ENCODE results near the gene ENGASE. TPM values are rescaled to one million over a fixed set of nuclear protein-coding genes. Genes with fewer than 3 reads are reported as not detected.

ENGASE gene
- total RNA-seq, 4 donors from 2014 or later: 10.4 to 23.7 (median 19.1) TPM

DNA sequence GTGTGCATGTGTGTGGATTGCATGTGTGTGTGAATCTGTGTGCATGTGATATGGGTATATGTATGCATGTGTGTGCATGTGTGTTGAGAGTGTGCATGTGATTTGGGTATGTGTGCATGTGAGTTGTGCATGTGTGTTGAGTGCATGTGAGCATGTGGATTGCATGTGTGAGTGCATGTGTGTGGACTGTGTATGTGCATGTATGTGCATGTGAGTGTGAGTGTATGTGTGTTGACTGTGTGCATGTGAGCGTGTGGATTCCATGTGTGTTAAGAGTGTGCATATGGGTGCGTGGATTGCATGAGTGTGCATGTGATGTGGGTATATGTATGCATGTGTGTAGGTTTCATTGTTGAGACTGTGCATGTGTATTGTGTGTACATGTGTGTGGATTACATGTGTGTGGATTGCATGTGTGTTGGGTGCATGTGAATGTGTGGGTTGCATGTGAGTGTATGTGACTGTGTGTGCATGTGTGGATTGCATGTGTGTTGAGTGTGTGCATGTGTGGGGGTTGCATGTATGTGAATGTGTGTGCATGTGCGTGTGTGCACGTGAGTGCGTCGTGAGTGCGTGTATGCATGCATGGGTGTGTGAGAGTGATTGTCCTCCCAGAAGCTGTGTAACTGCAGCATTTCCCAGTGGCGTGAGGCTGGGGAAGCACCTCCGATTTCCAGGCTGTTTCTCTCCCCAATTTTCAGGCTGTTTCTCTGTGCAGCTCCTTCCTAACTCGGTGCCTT lies 31.3 kb upstream of the ENGASE start:
- H3K4me1 ChIP-seq: peaks cover 20 to 45% (median 32%) of the 10 kb centered on the region in 4 donors
- no peak for TF ChIP-seq POLR2A (IDR thresholded peaks at IDR 0.05; ENCODE audit: low read depth)
- TF ChIP-seq EP300 (IDR thresholded peaks at IDR 0.05): no peak
- no peak for TF ChIP-seq POLR2AphosphoS5 (IDR thresholded peaks at IDR 0.05)
- no peak for TF ChIP-seq CTCF (IDR thresholded peaks at IDR 0.05)
- intact Hi-C loops (cut with DNase I): no loop called here
- no peak overlapping the region for H3K4me3 ChIP-seq
- no peak for DNase-seq (ENCODE audit: extremely low spot score)
- 76% methylated on average over 10 of the region's 10 CpGs for WGBS
- H3K9me3 ChIP-seq: no peaks in the 10 kb centered on the region
- H3K27ac ChIP-seq (replicated peaks in 1 of 4): no peak overlapping the region
- no peaks in the 10 kb centered on the region for H3K27me3 ChIP-seq
- H3K36me3 ChIP-seq: peaks cover 0 to 26% (median 17%) of the 10 kb centered on the region in 4 donors

GRCh38 chr17:79043931-79044320 lies 30.7 kb upstream of the ENGASE start:
- TF ChIP-seq POLR2AphosphoS5 (IDR thresholded peaks at IDR 0.05) (no peak), EP300 (IDR thresholded peaks at IDR 0.05) (no peak), CTCF (IDR thresholded peaks at IDR 0.05) (no peak), POLR2A (IDR thresholded peaks at IDR 0.05; ENCODE audit: low read depth) (no peak)
- Histone ChIP-seq H3K4me1 (peaks cover 24 to 44% (median 30%) of the 10 kb centered on the region in 4 donors), H3K4me3 (no peak overlapping the region), H3K9me3 (no peaks in the 10 kb centered on the region), H3K36me3 (peaks cover 0 to 32% (median 23%) of the 10 kb centered on the region in 4 donors), H3K27ac (replicated peaks in 1 of 4) (no peak overlapping the region), H3K27me3 (no peaks in the 10 kb centered on the region)
- 62% methylated on average over 8 of the region's 12 CpGs for WGBS
- DNase-seq (ENCODE audit: extremely low spot score): no peak
- intact Hi-C loops (cut with DNase I): no loop called here

DNA sequence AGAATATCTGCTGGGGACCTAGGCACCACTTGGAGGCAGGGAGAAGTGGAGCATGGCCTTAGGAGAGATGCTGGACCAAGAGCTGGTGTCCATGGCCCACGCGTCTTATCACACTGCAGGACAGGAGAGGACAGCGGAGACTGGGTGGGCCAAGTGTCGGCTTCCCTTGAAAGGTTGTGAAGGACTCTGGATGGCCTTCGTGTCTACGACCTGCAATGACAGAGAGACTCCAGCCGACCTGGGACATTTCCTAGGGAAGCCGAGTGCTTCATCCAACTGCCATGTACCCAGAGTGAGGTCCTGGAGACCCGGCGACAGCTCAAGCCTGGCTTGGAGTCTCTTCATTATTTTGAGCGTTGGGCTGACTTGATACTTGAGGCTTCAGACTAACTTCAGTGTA lies 30.2 kb upstream of the ENGASE start:
- Histone ChIP-seq H3K4me1 (peaks cover 24 to 42% (median 29%) of the 10 kb centered on the region in 4 donors), H3K4me3 (no peak overlapping the region), H3K9me3 (no peaks in the 10 kb centered on the region), H3K27ac (replicated peaks in 1 of 4) (no peak overlapping the region), H3K36me3 (peaks cover 0 to 37% (median 28%) of the 10 kb centered on the region in 4 donors), H3K27me3 (no peaks in the 10 kb centered on the region)
- no peak for TF ChIP-seq CTCF (IDR thresholded peaks at IDR 0.05)
- no peak for TF ChIP-seq POLR2A (IDR thresholded peaks at IDR 0.05; ENCODE audit: low read depth)
- TF ChIP-seq EP300 (IDR thresholded peaks at IDR 0.05): no peak
- no peak for TF ChIP-seq POLR2AphosphoS5 (IDR thresholded peaks at IDR 0.05)
- intact Hi-C loops (cut with DNase I): no loop called here
- 97% methylated on average over 7 of the region's 11 CpGs for whole genome bisulfite sequencing
- DNase-seq (ENCODE audit: extremely low spot score): no peak

DNA sequence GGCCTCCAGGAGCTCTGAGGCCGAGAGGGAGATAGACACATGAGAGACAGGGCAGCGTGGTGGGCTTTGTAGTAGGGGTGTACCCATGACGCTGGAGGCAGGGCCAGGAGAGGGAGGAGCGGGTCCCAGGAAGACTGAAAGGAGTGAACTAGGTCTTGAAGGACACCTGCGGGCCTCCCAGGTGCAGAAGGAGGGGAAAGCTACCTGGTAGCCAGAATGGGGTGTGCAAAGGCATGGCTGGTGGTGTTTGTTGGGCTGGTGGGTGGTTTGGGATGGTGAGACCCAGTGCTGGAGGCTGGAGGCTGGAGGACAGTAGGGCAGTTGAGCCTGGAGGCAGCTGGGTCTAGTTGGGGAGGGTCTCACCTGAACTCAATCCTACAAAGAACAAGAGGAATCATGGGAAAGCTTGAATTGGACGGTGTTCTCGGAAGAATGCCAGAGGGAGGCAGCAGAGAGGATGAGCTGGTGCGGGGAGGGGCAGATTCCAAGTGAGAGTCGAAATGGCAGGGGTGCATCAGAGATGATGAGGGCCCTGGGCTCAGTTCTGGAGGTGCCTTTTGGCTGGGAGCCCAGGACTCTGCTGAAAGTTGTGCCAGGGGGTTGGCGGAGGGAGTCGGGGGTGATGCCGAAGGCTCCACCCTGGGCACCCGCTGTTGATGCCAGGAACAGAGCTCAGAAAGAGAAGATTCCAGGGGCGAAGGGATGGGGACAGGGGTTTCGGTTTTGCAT lies 29.5 kb upstream of the ENGASE start:
- Histone ChIP-seq H3K4me3 (no peak overlapping the region), H3K9me3 (no peaks in the 10 kb centered on the region), H3K4me1 (peaks cover 24 to 42% (median 29%) of the 10 kb centered on the region in 4 donors), H3K27me3 (no peaks in the 10 kb centered on the region), H3K36me3 (peaks cover 0 to 43% (median 32%) of the 10 kb centered on the region in 4 donors), H3K27ac (replicated peaks in 1 of 4) (no peak overlapping the region)
- no peak for DNase-seq (ENCODE audit: extremely low spot score)
- TF ChIP-seq POLR2A (IDR thresholded peaks at IDR 0.05; ENCODE audit: low read depth) (no peak), CTCF (IDR thresholded peaks at IDR 0.05) (no peak), POLR2AphosphoS5 (IDR thresholded peaks at IDR 0.05) (no peak), EP300 (IDR thresholded peaks at IDR 0.05) (no peak)
- intact Hi-C loops (cut with DNase I): loop anchor here (5.0 kb wide), 2 partner anchors 37 to 347 kb away; no protein-coding TSS in a partner anchor
- 81% methylated on average over 15 of the region's 15 CpGs for WGBS
